Tibial nerve (tissue), 4 donors: ENCODE results near the gene REPIN1. TPM values are rescaled to one million over a fixed set of nuclear protein-coding genes. Genes with fewer than 3 reads are reported as not detected.

Source experiments
- DNase-seq, 2 donors: peaks; one replicate each; pipeline ENCODE4 v3.0.0-alpha.2; 2019; ENCODE audit warnings: low spot score in 2 of 2
- H3K27ac ChIP-seq, 4 donors: fragments of 200-600 bp; sonication (generic) in 3 of 4; one replicate each; pipeline ENCODE4 v1.5.1; 2017 to 2019; ENCODE audit warnings: mild to moderate bottlenecking in 1 of 4
- H3K27me3 ChIP-seq, 2 donors: fragments of 200-600 bp; sonication (generic) in 1 of 2; one replicate each; pipeline versions ENCODE4 v1.5.1 to v1.6.0; 2017 to 2019
- H3K36me3 ChIP-seq, 3 donors: fragments of 200-600 bp; sonication (generic); one replicate each; pipeline ENCODE4 v1.5.1; 2018 to 2019
- H3K4me1 ChIP-seq, 4 donors: fragments of 200-600 bp; sonication (generic) in 3 of 4; one replicate each; pipeline ENCODE4 v1.5.1; 2017 to 2019
- H3K4me3 ChIP-seq, 4 donors: fragments of 200-600 bp; sonication (generic) in 3 of 4; one replicate each; pipeline ENCODE4 v1.5.1; 2017 to 2019; ENCODE audit warnings: mild to moderate bottlenecking in 1 of 4, moderate library complexity in 1 of 4
- H3K9me3 ChIP-seq, 4 donors: fragments of 200-600 bp; sonication (generic) in 3 of 4; one replicate each; pipeline ENCODE4 v1.5.1; 2017 to 2019
- EP300 ChIP-seq, 2 donors: sonication (generic); formaldehyde crosslinking; IDR thresholded peaks; one replicate each; pipeline ENCODE4 v1.6.1; 2017; ENCODE audit warnings: antibody characterized with exemption in 2 of 2, mild to moderate bottlenecking in 1 of 2
- POLR2A ChIP-seq, 2 donors: fragments of 450-650 bp; IDR thresholded peaks; one replicate each; pipeline ENCODE4 v1.6.1; 2017; ENCODE audit warnings: antibody characterized with exemption in 2 of 2, mild to moderate bottlenecking in 2 of 2, moderate library complexity in 2 of 2
- WGBS, 2 donors: methylation state at CpG; one replicate each; pipeline ENCODE4 v1.1.5; 2018; 5-methylcytosine and 5-hydroxymethylcytosine counted together
- total RNA-seq, 4 donors: library from RNA; depleted of rRNA; stranded (reverse); fragments of >200 nt; gene quantifications; one replicate each; pipeline ENCODE4 v1.1.0, GENCODE V29; 2016
- TF ChIP-seq, protein P1 (sequence below), 5 experiments: fragments of 200-600 bp in 3 of 5; fragments of 450-650 bp in 2 of 5; sonication (generic) in 3 of 5; IDR thresholded peaks; one replicate each; pipeline ENCODE4 v1.5.1; 2016 to 2019; ENCODE audit warnings: antibody characterized with exemption in 5 of 5, mild to moderate bottlenecking in 3 of 5, moderate library complexity in 2 of 5

The REPIN1 gene
- total RNA-seq, 4 donors from 2014 or later = 65.8 to 70.2 (median 68.3) TPM

DNA sequence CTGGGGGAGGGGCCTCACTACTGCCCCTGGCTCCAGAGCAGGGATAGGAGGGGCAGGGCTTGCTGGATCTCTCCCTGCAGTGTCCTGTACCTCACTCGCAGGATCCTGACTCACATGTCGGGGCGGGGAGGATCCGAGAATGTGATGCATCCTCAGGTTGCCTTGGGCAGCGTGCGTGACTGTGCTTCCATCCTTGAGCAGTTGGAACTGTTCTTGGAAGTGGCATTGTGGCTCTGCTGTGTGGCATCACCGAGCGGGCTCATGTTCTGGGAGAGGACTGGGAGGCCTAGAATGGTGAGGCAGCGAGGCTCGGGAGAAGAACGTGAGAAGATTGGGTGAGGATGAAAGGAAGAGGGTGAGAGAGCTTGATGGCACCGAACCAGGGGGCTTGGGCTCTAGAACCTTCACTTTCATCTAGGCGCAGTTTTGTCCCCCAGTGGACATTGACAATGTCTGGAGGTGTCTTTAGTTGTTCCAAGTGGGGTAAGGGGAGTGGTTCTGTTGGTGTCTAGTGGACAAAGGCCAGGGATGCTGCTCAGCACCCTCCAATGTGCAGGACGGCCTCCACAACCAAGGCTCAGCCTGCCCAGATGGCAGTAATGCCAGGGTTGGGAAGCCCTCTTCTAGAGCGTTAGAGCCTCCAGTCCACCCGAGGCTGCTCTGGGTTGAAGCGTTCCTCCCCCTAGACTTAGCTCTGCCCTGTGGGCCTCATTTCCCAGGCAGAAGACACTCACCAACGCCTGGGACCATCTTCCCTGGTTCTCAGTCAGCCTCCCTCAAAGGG, 35.6 kb upstream of the REPIN1 start:
- Histone ChIP-seq H3K4me3 (no peak overlapping the region), H3K27ac (no peak overlapping the region), H3K36me3 (peaks cover 0 to 51% (median 0%) of the 10 kb centered on the region in 3 donors), H3K9me3 (no peaks in the 10 kb centered on the region), H3K4me1 (peaks cover 0 to 34% (median 8%) of the 10 kb centered on the region in 4 donors), H3K27me3 (no peaks in the 10 kb centered on the region)
- WGBS, 2 donors = 93 to 94% methylated on average over 18 of the region's 18 CpGs
- DNase-seq = no peak
- TF ChIP-seq, protein P1, sequence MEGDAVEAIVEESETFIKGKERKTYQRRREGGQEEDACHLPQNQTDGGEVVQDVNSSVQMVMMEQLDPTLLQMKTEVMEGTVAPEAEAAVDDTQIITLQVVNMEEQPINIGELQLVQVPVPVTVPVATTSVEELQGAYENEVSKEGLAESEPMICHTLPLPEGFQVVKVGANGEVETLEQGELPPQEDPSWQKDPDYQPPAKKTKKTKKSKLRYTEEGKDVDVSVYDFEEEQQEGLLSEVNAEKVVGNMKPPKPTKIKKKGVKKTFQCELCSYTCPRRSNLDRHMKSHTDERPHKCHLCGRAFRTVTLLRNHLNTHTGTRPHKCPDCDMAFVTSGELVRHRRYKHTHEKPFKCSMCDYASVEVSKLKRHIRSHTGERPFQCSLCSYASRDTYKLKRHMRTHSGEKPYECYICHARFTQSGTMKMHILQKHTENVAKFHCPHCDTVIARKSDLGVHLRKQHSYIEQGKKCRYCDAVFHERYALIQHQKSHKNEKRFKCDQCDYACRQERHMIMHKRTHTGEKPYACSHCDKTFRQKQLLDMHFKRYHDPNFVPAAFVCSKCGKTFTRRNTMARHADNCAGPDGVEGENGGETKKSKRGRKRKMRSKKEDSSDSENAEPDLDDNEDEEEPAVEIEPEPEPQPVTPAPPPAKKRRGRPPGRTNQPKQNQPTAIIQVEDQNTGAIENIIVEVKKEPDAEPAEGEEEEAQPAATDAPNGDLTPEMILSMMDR (IDR thresholded peaks at IDR 0.05) = no peak
- no peak for TF ChIP-seq POLR2A (IDR thresholded peaks at IDR 0.05)
- TF ChIP-seq EP300 (IDR thresholded peaks at IDR 0.05) = no peak

DNA sequence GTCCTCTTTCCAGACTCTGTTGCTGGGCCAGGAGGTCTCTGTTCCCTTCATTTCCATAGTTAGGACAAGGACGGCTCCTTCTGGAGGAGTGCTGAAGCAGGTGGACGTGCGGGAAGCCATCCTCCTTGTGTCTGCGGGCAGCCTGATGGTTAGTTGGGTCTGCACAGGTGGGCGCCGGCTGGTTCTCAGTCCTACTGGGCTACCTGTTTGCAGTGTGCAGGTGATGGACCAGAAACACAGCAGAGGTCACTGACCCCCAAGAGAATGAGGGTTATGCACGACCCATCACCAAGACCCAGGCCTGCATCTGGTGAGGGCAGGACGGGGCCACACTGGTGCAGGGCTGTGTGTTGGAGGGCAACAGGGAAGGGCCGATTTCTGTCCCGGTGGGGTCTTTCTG, 35.0 kb upstream of the REPIN1 start:
- Histone ChIP-seq H3K36me3 (peaks cover 0 to 49% (median 0%) of the 10 kb centered on the region in 3 donors), H3K9me3 (no peaks in the 10 kb centered on the region), H3K4me3 (no peak overlapping the region), H3K27ac (peak overlapping the region in 2 of 4 donors; percentile 72 to 85), H3K27me3 (no peaks in the 10 kb centered on the region), H3K4me1 (peaks cover 0 to 40% (median 8%) of the 10 kb centered on the region in 4 donors)
- TF ChIP-seq EP300 (IDR thresholded peaks at IDR 0.05) = no peak
- TF ChIP-seq, protein P1 (IDR thresholded peaks at IDR 0.05) = no peak
- TF ChIP-seq POLR2A (IDR thresholded peaks at IDR 0.05) = no peak
- WGBS, 2 donors = 89 to 93% methylated on average over 8 to 9 of the region's 10 CpGs
- no peak for DNase-seq

DNA sequence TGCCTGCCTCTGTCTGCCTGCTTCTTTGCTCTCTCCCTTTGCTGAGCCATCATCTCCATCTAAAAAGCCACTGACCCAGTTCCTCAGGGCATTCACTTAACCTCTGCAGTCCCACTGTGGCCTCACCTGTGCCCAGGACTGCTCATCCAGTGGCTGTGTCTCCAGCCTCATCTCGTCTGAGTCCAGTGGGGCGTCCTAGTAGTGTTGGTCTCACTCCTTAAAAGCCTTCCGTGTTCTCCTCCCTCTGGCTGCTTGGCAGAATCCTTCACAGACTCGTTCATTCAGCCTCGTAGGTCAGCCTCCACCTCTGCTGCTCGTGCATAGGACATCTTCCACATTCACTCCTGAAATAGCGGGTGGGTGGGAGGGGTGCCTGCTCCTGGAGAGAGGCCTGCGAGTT, 34.5 kb upstream of the REPIN1 start:
- 79 to 85% methylated on average over 6 to 8 of the region's 8 CpGs for WGBS, 2 donors
- no peak for DNase-seq
- peaks cover 0 to 44% (median 8%) of the 10 kb centered on the region in 4 donors for H3K4me1 ChIP-seq
- no peak overlapping the region for H3K4me3 ChIP-seq
- H3K9me3 ChIP-seq = no peaks in the 10 kb centered on the region
- peak overlapping the region in 3 of 4 donors; percentile 72 to 85 (median 78) for H3K27ac ChIP-seq
- H3K27me3 ChIP-seq = no peaks in the 10 kb centered on the region
- TF ChIP-seq, protein P1 (IDR thresholded peaks at IDR 0.05) = no peak
- TF ChIP-seq EP300 (IDR thresholded peaks at IDR 0.05) (no peak), POLR2A (IDR thresholded peaks at IDR 0.05) (no peak)
- peaks cover 0 to 44% (median 0%) of the 10 kb centered on the region in 3 donors for H3K36me3 ChIP-seq

DNA sequence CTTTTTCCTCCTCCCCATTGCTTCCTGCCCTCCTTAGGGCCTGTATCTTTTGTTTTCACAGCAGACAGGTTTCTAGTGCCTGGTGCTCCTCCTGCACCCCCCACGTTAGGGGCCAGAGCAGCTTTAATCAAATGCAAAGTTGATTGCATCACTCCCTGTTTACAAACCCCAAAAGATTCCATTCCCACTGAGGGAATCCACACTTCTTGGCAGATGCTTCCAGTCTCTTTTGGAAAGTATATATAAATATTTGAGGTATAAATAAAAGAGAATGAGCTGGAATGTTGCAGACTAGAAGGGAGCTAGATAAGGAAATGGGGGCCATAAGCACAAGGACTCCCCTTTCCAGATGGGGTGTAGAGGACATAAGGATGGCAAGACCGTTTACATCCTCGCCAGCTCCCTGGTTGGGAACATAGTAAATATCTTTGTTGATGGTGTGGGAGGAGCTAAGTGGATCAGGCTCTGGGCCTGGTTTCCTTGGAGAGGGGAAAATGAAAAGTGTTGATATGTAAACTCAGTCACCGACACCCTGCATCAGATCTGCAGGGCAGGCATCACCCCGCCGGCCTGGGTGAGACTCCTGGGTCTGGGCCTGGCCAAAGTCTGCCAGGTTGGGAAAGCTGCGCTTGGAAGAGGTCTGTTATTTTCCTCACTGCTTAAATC, 33.4 kb upstream of the REPIN1 start:
- H3K27me3 ChIP-seq = no peaks in the 10 kb centered on the region
- peaks cover 0 to 56% (median 16%) of the 10 kb centered on the region in 4 donors for H3K4me1 ChIP-seq
- H3K9me3 ChIP-seq = no peaks in the 10 kb centered on the region
- H3K4me3 ChIP-seq = no peak overlapping the region
- no peak for DNase-seq
- WGBS, 2 donors = 29 to 57% methylated on average over 7 of the region's 7 CpGs
- peaks cover 0 to 33% (median 0%) of the 10 kb centered on the region in 3 donors for H3K36me3 ChIP-seq
- TF ChIP-seq EP300 (IDR thresholded peaks at IDR 0.05) = peak in 1 of 2 donors; percentile 14
- TF ChIP-seq, protein P1 (IDR thresholded peaks at IDR 0.05) = no peak
- peak overlapping the region in 3 of 4 donors; percentile 72 to 85 (median 78) for H3K27ac ChIP-seq

DNA sequence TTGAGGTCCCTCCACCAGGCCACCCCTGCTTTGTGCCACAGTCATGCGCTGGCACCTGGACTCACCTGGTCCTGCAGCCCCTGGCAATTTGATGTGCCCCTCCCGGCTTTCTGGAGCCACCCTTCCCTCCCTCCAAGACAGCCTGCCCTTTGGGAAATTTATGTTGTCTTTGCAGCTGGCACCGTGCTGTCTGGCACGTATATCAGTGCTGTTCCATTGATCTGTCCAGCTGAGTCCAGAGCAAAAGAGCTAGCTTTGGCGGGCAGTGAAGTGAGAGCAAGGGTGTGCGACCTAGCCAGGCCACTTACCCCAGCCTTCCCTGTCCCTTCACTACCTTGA, 32.9 kb upstream of the REPIN1 start:
- Histone ChIP-seq H3K36me3 (peaks cover 0 to 28% (median 0%) of the 10 kb centered on the region in 3 donors), H3K4me1 (peaks cover 0 to 60% (median 18%) of the 10 kb centered on the region in 4 donors), H3K9me3 (no peaks in the 10 kb centered on the region), H3K4me3 (no peak overlapping the region), H3K27ac (peak overlapping the region in 3 of 4 donors; percentile 72 to 85 (median 78)), H3K27me3 (no peaks in the 10 kb centered on the region)
- no peak for DNase-seq
- TF ChIP-seq POLR2A (IDR thresholded peaks at IDR 0.05) = no peak
- TF ChIP-seq, protein P1 (IDR thresholded peaks at IDR 0.05) = no peak
- no peak for TF ChIP-seq EP300 (IDR thresholded peaks at IDR 0.05)
- 49 to 57% methylated on average over 6 of the region's 6 CpGs for WGBS, 2 donors
